Measurements from ENCODE around the gene SPINK4. TPM values are rescaled to one million over a fixed set of nuclear protein-coding genes. Genes with fewer than 3 reads are reported as not detected.

SPINK4 gene
- total RNA-seq, 1 experiment from 2014 or later: not detected

DNA sequence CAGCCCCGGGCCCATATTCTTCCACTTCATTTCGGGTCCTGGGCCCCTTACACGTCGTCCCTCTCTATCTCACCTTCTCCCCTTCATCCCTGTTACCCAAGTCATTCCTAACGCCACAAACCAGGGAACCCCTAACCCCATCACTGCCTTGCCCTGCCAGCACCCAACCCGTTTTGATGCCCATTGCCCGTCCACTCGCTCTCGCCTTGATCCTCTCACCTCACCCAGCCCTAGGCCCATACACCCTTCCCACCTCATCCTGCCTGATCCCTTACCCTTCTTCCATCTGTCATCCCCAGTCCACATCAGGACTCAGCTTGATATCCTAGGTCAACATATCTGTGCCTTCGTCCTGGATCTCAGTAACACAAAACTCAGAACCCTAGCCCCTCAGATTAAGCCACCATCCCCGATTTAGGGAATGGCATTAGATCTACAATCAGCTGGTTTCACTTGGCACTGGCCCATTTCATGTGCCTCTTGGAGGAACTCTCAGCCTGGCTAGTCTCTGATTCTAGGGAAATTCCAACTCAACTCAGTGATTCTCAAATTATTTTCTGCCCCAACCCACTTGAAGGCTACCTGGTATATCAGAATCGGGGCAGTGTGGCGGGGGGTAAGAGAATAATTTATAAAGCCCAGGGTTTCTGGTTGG lies 25.4 kb downstream of the SPINK4 start:
- Histone ChIP-seq H3K56ac (ENCODE audit: insufficient read length, low read depth, low read length) (no peak overlapping the region), H3K79me2 (ENCODE audit: insufficient read depth, low read length) (peaks cover 16% of the 10 kb centered on the region; the same call in 1 of the 2 replicates), H4K91ac (ENCODE audit: insufficient read length, low read depth, low read length) (no peak overlapping the region), H2BK15ac (ENCODE audit: low read depth, low read length) (no peak overlapping the region), H4K5ac (ENCODE audit: insufficient read length, low read depth, low read length) (no peak overlapping the region), H3K4me1 (ENCODE audit: insufficient read depth, low read length) (peaks cover 2% of the 10 kb centered on the region; the same call in 1 of the 2 replicates), H2BK120ac (ENCODE audit: low read depth, low read length, poor library complexity, severe bottlenecking) (no peak overlapping the region), H4K20me1 (ENCODE audit: control insufficient read depth, insufficient read depth, insufficient read length) (no peaks in the 10 kb centered on the region), H2AK5ac (ENCODE audit: insufficient read length, low read length) (no peak overlapping the region), H3K27me3 (ENCODE audit: insufficient read depth, low read length) (no peaks in the 10 kb centered on the region), H3K9me3 (ENCODE audit: control insufficient read depth, low read depth, low read length) (no peaks in the 10 kb centered on the region), H2AFZ (ENCODE audit: low read length) (no peak overlapping the region), H3K4me2 (ENCODE audit: insufficient read depth, insufficient read length, low read length) (peak overlapping the region; percentile 89), H2BK5ac (ENCODE audit: insufficient read length, low read length) (no peak overlapping the region), H3K18ac (ENCODE audit: insufficient read length, low read depth, low read length) (no peak overlapping the region), H3K27ac (ENCODE audit: insufficient read length, low read depth, low read length) (no peak overlapping the region), H2BK12ac (ENCODE audit: insufficient read length, low read depth, low read length) (no peak overlapping the region), H3K9ac (ENCODE audit: extremely low read depth, insufficient read length, low read length) (peak overlapping the region; percentile 78), H3K14ac (ENCODE audit: insufficient read depth, low read length) (no peak overlapping the region), H4K8ac (replicated peaks; ENCODE audit: insufficient read length, low read depth, low read length) (no peak overlapping the region), H3K23ac (ENCODE audit: insufficient read length, low read depth, low read length) (no peak overlapping the region), H3K79me1 (ENCODE audit: insufficient read depth, low read depth, low read length, poor library complexity, severe bottlenecking) (peaks cover 9% of the 10 kb centered on the region), H2BK20ac (ENCODE audit: low read depth, low read length, poor library complexity, severe bottlenecking) (no peak overlapping the region), H3T11ph (ENCODE audit: low read length) (no peak overlapping the region), H3K4ac (ENCODE audit: low read depth, low read length) (no peak overlapping the region), H3K23me2 (ENCODE audit: insufficient read length, low read depth, low read length, poor library complexity, severe bottlenecking) (peaks cover 5% of the 10 kb centered on the region)
- Mint-ChIP-seq H3K27ac (peak overlapping the region; percentile 69 to 99 (median 97); a peak in 6 of 7 replicates), H3K4me1 (peaks cover 15 to 16% of the 10 kb centered on the region in 2 experiments), H3K36me3 (ENCODE audit: insufficient read depth in 1 of 3, low read depth in 3 of 3) (peaks cover 20 to 51% (median 43%) of the 10 kb centered on the region in 3 experiments), H3K9me3 (no peaks in the 10 kb centered on the region), H3K4me3 (peak overlapping the region; percentile 89 to 98), H3K27me3 (ENCODE audit: low read depth) (no peaks in the 10 kb centered on the region)
- DNase-seq: no peak
- TF ChIP-seq, protein P1, sequence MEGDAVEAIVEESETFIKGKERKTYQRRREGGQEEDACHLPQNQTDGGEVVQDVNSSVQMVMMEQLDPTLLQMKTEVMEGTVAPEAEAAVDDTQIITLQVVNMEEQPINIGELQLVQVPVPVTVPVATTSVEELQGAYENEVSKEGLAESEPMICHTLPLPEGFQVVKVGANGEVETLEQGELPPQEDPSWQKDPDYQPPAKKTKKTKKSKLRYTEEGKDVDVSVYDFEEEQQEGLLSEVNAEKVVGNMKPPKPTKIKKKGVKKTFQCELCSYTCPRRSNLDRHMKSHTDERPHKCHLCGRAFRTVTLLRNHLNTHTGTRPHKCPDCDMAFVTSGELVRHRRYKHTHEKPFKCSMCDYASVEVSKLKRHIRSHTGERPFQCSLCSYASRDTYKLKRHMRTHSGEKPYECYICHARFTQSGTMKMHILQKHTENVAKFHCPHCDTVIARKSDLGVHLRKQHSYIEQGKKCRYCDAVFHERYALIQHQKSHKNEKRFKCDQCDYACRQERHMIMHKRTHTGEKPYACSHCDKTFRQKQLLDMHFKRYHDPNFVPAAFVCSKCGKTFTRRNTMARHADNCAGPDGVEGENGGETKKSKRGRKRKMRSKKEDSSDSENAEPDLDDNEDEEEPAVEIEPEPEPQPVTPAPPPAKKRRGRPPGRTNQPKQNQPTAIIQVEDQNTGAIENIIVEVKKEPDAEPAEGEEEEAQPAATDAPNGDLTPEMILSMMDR (conservative IDR thresholded peaks at IDR 0.05): no peak
- no CpG with 5 or more reads among the region's 13 CpGs for WGBS (ENCODE audit: extremely low coverage, insufficient read length, low lambda C conversion rate)
